ENCODE measurements around the gene GRAMD1A. TPM values are rescaled to one million over a fixed set of nuclear protein-coding genes. Genes with fewer than 3 reads are reported as not detected.

The GRAMD1A gene
- total RNA-seq, 6 experiments from 2014 or later, result 10.4 to 34.8 (median 15.4) TPM

DNA sequence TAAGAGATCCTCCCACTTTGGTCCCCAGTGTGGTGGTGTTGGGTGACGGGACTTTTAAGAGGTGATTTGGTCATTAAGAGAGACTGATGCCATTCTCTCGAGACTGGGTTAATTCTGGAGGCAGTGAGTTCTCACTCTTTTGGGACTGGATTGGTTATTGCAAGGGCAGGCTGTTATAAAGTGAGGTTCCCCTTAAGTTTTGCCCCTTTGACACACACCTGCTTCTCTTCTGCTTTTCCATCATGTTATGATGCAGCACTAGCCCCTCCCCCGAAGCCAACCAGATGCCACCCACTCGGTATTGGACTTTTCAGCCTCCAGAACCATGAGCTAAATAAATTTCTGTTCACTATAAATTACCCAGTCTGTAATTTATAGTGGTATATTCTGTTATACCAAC, 16.3 kb upstream of the GRAMD1A start:
- Histone ChIP-seq H3K36me3 (no peaks in the 10 kb centered on the region), H3K4me1 (peaks cover 0 to 12% (median 4%) of the 10 kb centered on the region in 4 donors), H3K9me3 (no peaks in the 10 kb centered on the region), H3K27me3 (no peaks in the 10 kb centered on the region), H3K27ac (no peak overlapping the region), H3K4me3 (no peak overlapping the region)
- DNase-seq (no peak), ATAC-seq (no peak)
- WGBS (ENCODE audit: insufficient coverage, low coverage, low lambda C conversion rate, missing lambda C conversion rate), result 92% methylated on average over 4 of the region's 4 CpGs
- intact Hi-C loops (cut with DNase I), result no loop called here
- TF ChIP-seq POLR2A (IDR thresholded peaks at IDR 0.05), result no peak
- TF ChIP-seq, protein P1, sequence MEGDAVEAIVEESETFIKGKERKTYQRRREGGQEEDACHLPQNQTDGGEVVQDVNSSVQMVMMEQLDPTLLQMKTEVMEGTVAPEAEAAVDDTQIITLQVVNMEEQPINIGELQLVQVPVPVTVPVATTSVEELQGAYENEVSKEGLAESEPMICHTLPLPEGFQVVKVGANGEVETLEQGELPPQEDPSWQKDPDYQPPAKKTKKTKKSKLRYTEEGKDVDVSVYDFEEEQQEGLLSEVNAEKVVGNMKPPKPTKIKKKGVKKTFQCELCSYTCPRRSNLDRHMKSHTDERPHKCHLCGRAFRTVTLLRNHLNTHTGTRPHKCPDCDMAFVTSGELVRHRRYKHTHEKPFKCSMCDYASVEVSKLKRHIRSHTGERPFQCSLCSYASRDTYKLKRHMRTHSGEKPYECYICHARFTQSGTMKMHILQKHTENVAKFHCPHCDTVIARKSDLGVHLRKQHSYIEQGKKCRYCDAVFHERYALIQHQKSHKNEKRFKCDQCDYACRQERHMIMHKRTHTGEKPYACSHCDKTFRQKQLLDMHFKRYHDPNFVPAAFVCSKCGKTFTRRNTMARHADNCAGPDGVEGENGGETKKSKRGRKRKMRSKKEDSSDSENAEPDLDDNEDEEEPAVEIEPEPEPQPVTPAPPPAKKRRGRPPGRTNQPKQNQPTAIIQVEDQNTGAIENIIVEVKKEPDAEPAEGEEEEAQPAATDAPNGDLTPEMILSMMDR (IDR thresholded peaks at IDR 0.05), result no peak

DNA sequence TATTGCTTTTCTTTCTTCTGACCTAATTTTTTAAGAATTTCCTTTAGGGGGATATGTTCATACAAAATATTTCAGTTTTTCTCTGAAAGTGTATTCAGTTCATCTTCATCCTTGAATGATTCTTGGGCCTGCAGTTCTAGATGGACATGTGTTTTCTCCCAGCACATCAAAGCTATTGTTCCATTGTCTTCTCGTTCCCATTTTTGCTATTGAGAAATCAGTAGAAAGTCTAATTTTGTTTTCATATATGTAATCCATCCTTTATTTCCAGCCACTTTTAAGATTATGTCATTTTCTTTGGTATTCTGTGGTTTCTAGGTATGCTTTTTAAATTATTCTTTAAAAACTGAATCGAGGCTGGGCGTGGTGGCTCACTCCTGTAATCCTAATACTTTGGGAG, 15.8 kb upstream of the GRAMD1A start:
- WGBS (ENCODE audit: insufficient coverage, low coverage, low lambda C conversion rate, missing lambda C conversion rate), result 89% methylated on average over 3 of the region's 3 CpGs
- no peak overlapping the region for H3K27ac ChIP-seq
- intact Hi-C loops (cut with DNase I), result no loop called here

DNA sequence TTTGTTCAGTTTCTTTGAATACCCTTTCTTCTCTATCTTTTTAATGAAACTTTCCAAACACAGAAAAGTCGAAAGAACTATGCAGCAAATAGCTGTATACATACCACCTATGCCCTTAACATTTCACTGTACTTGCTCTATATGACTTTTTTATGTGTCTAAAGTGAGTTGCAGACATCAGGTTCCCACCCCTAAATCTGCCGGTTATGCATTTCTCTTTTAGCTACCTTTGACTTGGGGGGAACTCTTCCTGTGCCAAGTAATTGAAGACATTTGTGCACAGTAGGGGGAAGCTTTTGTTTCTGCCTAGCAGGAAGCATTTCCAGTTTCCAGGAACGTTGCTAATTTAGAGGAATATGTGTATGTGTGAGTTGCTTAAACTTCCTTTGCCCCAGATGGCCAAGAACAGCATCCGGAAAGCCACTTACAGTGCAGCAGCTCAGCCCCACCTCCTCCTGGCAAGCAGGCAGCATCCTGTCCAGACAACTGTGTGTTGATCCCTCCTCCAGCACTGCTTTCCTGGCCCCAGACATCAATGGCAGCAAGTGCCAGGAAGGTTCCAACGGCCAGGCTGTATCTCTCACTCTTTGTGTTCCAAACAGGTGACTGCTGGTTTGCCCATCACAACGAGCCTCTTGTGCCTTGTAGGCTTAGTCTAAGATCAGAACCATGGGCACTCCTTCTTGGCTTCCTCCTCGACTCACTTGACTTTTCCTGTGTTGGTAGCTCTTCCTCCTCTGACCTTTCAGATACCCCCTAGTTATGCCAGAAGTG, 14.7 kb upstream of the GRAMD1A start:
- 25% methylated on average over 7 of the region's 7 CpGs for WGBS (ENCODE audit: insufficient coverage, low coverage, low lambda C conversion rate, missing lambda C conversion rate)
- Histone ChIP-seq H3K27me3 (no peaks in the 10 kb centered on the region), H3K4me1 (peaks cover 0 to 12% (median 4%) of the 10 kb centered on the region in 4 donors), H3K4me3 (no peak overlapping the region), H3K36me3 (no peaks in the 10 kb centered on the region), H3K9me3 (no peaks in the 10 kb centered on the region), H3K27ac (peak overlapping the region in 2 of 3 donors; percentile 5 to 27)
- DNase-seq (peak; percentile 72 to 80 (median 80)), ATAC-seq (peak; percentile 89 to 98 (median 95))
- intact Hi-C loops (cut with DNase I), result no loop called here
- TF ChIP-seq POLR2A (IDR thresholded peaks at IDR 0.05), result no peak
- TF ChIP-seq, protein P1 (IDR thresholded peaks at IDR 0.05), result no peak

More for the DNA sequence above, 15.8 kb upstream of the GRAMD1A start:
- DNase-seq (peak in 1 of 3 donors; percentile 2), ATAC-seq (no peak)
- H3K9me3 ChIP-seq, result no peaks in the 10 kb centered on the region
- no peak overlapping the region for H3K4me3 ChIP-seq
- peaks cover 0 to 12% (median 4%) of the 10 kb centered on the region in 4 donors for H3K4me1 ChIP-seq
- no peaks in the 10 kb centered on the region for H3K27me3 ChIP-seq
- no peaks in the 10 kb centered on the region for H3K36me3 ChIP-seq
- TF ChIP-seq, protein P1 (IDR thresholded peaks at IDR 0.05), result no peak
- TF ChIP-seq POLR2A (IDR thresholded peaks at IDR 0.05), result no peak

DNA sequence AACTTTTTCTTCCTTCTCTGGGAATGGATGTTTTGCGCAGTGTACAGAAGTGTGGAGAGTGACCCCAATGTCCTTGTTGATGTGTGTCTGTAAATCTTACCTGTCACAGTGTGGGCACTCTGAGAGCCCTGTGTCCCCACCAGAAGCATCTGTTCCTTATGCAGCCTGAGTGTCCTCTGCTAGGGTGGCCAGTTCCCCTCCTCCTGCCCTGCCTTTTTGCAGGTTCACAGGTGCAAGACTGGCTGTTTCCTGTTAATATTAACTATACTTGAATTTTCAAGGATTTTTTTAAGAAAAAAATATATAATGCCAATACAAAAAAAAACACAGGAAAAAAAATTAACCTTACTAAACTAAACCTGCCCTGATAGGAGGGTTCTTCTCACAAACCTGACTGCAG, 12.0 kb upstream of the GRAMD1A start:
- no peak for TF ChIP-seq POLR2A (IDR thresholded peaks at IDR 0.05)
- TF ChIP-seq, protein P1 (IDR thresholded peaks at IDR 0.05), result no peak
- DNase-seq (no peak), ATAC-seq (no peak)
- intact Hi-C loops (cut with DNase I), result no loop called here
- Histone ChIP-seq H3K9me3 (no peaks in the 10 kb centered on the region), H3K4me3 (no peak overlapping the region), H3K27ac (no peak overlapping the region), H3K27me3 (no peaks in the 10 kb centered on the region), H3K4me1 (peaks cover 0 to 12% (median 4%) of the 10 kb centered on the region in 4 donors), H3K36me3 (no peaks in the 10 kb centered on the region)
- WGBS (ENCODE audit: insufficient coverage, low coverage, low lambda C conversion rate, missing lambda C conversion rate), result 86% methylated on average over 1 of the region's 1 CpG

Data from right lobe of liver (tissue), 6 donors.